Activated CD8-positive, alpha-beta memory T cell treated with anti-CD3 and anti-CD28 coated beads, Interleukin-2, amount 50 U/mL, for 24 hours (primary cell): ENCODE data around the gene ANP32D.
"Not testable (repeated sequence)": the region's sequence is repeated elsewhere in the genome, so short reads cannot be mapped to it uniquely, and the experiment has no call there.

ENCODE experiments used
- DNase-seq: peaks from one replicate; pipeline ENCODE4 v3.0.0-alpha.2; 2020; ENCODE audit errors: extremely low read depth

The ANP32D gene

GRCh38 chr12:48472259-48472658, at the start of gene ANP32D:
ANP32D (plus strand) TSS chr12:48472559; CDS start chr12:48472665, 106 bp downstream.
- no peak for DNase-seq

GRCh38 chr12:48423171-48423570, 49.2 kb upstream of the ANP32D start:
- no peak for DNase-seq

GRCh38 chr12:48424644-48425043, 47.7 kb upstream of the ANP32D start:
- DNase-seq: no peak

GRCh38 chr12:48434016-48434415, 38.3 kb upstream of the ANP32D start:
- DNase-seq: not testable (repeated sequence)

GRCh38 chr12:48441069-48441468, 31.3 kb upstream of the ANP32D start:
- no peak for DNase-seq

GRCh38 chr12:48442179-48442847, 30.0 kb upstream of the ANP32D start:
- DNase-seq: no peak

- no peak for DNase-seq
These were observed 26.8 kb upstream of the ANP32D start for GRCh38 chr12:48445538-48445937.

- no peak for DNase-seq
These were observed 26.1 kb upstream of the ANP32D start for GRCh38 chr12:48446161-48446776.

GRCh38 chr12:48447755-48448154, 24.6 kb upstream of the ANP32D start:
- no peak for DNase-seq

GRCh38 chr12:48451372-48451771, 21.0 kb upstream of the ANP32D start:
- DNase-seq: no peak

- not testable (repeated sequence) for DNase-seq
These were observed 19.4 kb upstream of the ANP32D start for GRCh38 chr12:48452961-48453360.

- DNase-seq: no peak
These were observed 17.7 kb upstream of the ANP32D start for GRCh38 chr12:48454667-48455066.

- DNase-seq: no peak
These were observed 17.2 kb upstream of the ANP32D start for GRCh38 chr12:48455116-48455515.

- no peak for DNase-seq
These were observed 13.1 kb upstream of the ANP32D start for GRCh38 chr12:48459259-48459658.

GRCh38 chr12:48469027-48469426, 3.3 kb upstream of the ANP32D start:
- DNase-seq: not testable (repeated sequence)

GRCh38 chr12:48473061-48473460, 702 bp downstream of the ANP32D start:
- no peak for DNase-seq

- not testable (repeated sequence) for DNase-seq
These were observed 2.1 kb downstream of the ANP32D start for GRCh38 chr12:48474497-48474896.

- no peak for DNase-seq
These were observed 9.8 kb downstream of the ANP32D start, which contains the start of gene C12orf54 for GRCh38 chr12:48482198-48482597. C12orf54 (plus strand) TSS chr12:48482498; CDS start chr12:48483297, 799 bp downstream.

GRCh38 chr12:48482930-48483329, 10.6 kb downstream of the ANP32D start:
- DNase-seq: no peak

GRCh38 chr12:48486261-48486660, 13.9 kb downstream of the ANP32D start:
- DNase-seq: no peak

GRCh38 chr12:48486679-48487078, 14.3 kb downstream of the ANP32D start:
- no peak for DNase-seq

- no peak for DNase-seq
These were observed 16.7 kb downstream of the ANP32D start for GRCh38 chr12:48489012-48489411.

- DNase-seq: not testable (repeated sequence)
These were observed 17.1 kb downstream of the ANP32D start for GRCh38 chr12:48489456-48489855.
